ENCODE results near the gene TNRC6B.

DNA sequence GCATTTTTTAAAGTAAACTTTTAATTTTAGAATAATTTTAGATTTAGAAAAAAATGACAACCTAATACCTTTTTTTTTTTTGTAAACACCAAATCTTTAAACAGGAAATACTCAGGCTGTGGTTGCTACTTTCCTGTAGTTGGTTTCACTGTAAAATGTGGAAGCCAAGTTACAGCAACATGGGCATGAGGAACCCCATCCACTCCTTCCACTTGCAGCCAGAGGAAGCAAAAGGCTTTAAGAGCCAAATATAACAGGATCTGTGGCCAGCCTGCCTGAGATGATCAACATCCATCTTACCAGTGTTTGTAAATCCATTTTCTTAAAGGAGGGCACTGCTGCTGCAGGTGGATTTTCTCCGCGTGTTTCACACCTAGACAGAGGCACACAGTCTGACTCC lies 66.2 kb downstream of the TNRC6B start:
- TF ChIP-seq CTBP1 (IDR thresholded peaks at IDR 0.05; ENCODE audit: borderline replicate concordance), result no peak
- TF ChIP-seq NFRKB (IDR thresholded peaks at IDR 0.05), result no peak
- no peak for TF ChIP-seq ELF4 (IDR thresholded peaks at IDR 0.05)
- TF ChIP-seq FOXA1 (IDR thresholded peaks at IDR 0.05), result no peak
- no peak for TF ChIP-seq SP1 (IDR thresholded peaks at IDR 0.05)

All from HEK293T (cell line).